ENCODE measurements around the gene RBP3.

Gene RBP3

DNA sequence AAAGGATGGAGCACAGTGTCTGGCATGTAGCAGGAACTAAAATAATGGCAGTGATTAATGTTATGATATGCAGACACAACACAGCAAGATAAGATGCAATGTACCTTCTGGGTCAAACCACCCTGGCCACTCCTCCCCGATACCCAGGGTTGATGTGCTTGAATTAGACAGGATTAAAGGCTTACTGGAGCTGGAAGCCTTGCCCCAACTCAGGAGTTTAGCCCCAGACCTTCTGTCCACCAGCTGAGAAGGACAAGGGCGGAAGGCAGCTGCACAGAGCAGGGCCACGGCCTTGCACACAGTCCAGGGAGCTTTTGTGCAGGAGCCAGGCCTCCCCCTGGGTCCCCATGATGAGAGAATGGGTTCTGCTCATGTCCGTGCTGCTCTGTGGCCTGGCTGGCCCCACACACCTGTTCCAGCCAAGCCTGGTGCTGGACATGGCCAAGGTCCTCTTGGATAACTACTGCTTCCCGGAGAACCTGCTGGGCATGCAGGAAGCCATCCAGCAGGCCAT, at the start of gene RBP3:
TSS of gene RBP3 (plus strand) at position 226 of the 514 bp plus-strand sequence. CDS start at position 348, 122 bp downstream.
- no peak within 1 kb of the TSS for H3K4me3 ChIP-seq (ENCODE audit: low read depth, low read length)
- TF ChIP-seq, protein P1, sequence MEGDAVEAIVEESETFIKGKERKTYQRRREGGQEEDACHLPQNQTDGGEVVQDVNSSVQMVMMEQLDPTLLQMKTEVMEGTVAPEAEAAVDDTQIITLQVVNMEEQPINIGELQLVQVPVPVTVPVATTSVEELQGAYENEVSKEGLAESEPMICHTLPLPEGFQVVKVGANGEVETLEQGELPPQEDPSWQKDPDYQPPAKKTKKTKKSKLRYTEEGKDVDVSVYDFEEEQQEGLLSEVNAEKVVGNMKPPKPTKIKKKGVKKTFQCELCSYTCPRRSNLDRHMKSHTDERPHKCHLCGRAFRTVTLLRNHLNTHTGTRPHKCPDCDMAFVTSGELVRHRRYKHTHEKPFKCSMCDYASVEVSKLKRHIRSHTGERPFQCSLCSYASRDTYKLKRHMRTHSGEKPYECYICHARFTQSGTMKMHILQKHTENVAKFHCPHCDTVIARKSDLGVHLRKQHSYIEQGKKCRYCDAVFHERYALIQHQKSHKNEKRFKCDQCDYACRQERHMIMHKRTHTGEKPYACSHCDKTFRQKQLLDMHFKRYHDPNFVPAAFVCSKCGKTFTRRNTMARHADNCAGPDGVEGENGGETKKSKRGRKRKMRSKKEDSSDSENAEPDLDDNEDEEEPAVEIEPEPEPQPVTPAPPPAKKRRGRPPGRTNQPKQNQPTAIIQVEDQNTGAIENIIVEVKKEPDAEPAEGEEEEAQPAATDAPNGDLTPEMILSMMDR (IDR thresholded peaks at IDR 0.05; ENCODE audit: borderline replicate concordance, insufficient read depth, low read depth, low read length): no peak

DNA sequence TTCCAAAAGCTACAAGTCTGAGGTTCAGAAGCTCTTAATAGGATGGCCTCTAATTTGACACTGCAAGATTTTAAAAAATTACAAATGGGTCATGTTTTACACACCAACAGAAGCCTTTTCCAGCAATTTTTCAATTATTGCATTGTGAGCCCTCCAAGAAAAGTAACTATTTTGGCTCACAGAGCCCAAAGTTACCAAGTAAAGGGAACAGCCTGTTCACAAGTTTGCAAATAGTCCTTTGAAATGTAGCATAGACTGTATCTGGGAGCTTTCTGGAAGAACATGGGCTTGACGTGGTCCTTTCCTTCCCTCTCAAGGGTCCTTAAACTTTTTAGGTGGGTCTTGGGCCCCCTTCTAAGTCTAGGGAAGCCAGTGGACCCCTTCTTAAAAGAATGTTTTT, 49.4 kb upstream of the RBP3 start:
- no peak overlapping the region for H3K4me3 ChIP-seq (ENCODE audit: low read depth, low read length)
- TF ChIP-seq, protein P1 (IDR thresholded peaks at IDR 0.05; ENCODE audit: borderline replicate concordance, insufficient read depth, low read depth, low read length): no peak

DNA sequence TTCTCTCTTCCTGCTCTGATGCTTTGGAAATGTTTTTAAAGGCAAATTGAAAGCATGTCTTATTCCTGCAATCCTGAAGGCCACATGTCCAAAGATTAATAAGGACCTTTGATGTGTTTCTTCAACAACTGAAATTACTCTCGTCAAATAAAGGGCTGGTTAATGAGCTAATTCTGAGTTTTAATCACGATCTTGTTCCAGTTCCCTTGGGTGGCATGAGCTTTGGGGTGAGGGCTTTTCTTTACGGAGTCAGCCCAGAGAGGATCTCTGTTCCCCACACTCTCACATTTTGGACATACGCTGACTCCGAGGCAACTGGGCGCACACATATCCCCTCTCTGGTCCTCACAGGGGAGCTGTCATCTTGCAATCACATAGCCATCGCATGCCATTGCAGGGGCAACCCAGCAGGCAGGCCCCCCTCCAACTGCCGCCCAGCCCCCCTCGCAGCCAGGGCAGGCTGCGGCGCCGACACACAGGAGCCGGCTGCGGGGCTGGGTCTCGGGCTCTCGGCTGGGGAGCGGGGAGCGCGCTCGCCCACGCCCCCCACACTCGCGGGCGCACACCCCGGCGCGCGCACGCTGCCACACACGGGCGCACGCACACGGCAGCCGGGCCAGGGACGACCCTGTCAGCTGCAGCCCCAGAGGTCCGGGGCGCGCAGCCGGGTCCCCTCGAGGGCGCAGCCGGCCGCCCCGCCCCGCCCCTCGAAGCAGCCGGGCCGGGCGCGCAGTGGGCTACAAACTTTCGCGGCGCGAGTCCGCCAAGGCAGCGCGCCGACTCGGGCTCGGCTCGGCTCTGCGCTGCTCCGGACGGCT, 48.3 kb upstream of the RBP3 start, which contains the start of gene GDF10:
TSS of gene GDF10 (plus strand) at position 587 of the 818 bp plus-strand sequence. CDS start 455 bp downstream, outside the sequence.
- TF ChIP-seq, protein P1 (IDR thresholded peaks at IDR 0.05; ENCODE audit: borderline replicate concordance, insufficient read depth, low read depth, low read length): no peak
- no peak within 1 kb of the TSS for H3K4me3 ChIP-seq (ENCODE audit: low read depth, low read length)

DNA sequence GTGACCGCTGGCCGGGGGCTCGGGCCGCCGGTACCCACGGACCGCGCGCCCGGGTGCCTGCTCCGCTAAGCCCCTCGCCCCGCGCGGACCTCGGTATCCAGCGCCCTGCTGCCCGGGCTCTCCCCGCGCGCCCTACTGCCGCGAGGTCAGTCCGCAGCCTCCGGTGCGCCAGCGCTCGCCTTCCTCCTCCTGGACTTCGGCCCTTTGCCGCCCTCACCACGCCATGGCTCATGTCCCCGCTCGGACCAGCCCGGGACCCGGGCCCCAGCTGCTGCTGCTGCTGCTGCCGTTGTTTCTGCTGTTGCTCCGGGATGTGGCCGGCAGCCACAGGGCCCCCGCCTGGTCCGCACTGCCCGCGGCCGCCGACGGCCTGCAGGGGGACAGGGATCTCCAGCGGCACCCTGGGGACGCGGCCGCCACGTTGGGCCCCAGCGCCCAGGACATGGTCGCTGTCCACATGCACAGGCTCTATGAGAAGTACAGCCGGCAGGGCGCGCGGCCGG, 47.7 kb upstream of the RBP3 start:
- H3K4me3 ChIP-seq (ENCODE audit: low read depth, low read length): no peak overlapping the region
- TF ChIP-seq, protein P1 (IDR thresholded peaks at IDR 0.05; ENCODE audit: borderline replicate concordance, insufficient read depth, low read depth, low read length): no peak

DNA sequence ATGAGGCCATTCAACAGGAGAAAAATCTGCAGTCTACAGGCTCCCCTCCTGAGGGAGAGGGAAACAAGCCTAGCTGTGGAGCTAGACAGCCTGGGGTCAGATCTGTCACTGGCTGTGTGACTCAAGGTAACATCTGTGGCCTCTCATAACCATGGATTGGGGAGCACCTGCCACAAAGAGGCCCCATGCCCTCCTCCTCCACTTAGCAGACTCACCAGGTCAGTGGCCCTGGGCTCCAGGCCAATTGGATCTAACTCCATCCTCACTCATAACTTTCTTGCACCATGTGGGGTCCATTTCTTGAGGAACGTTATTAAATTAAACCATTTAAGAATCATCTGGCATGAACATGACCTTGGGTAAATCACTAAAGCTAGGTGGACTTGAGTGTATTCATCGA, 46.3 kb upstream of the RBP3 start:
- no peak overlapping the region for H3K4me3 ChIP-seq (ENCODE audit: low read depth, low read length)
- TF ChIP-seq, protein P1 (IDR thresholded peaks at IDR 0.05; ENCODE audit: borderline replicate concordance, insufficient read depth, low read depth, low read length): no peak

DNA sequence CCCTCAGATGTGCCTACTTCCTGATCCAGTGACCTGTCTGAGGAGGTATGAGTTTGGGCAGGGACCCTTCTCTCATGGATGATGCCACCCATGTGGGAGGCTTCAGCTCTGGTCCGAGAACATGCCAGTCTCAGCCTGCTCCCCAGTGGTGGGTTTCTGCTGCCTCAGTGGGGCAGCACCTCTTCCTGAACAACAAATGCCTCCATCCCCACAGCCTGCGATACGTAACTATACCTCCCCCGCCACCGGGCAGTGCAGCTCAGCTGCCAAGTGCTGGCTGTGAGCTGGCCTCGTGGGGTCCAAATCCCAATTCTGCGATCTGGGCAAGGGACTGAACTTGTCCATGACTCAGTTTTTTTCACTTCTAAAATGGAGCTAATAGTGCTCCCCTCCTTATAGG, 45.1 kb upstream of the RBP3 start:
- H3K4me3 ChIP-seq (ENCODE audit: low read depth, low read length): no peak overlapping the region
- TF ChIP-seq, protein P1 (IDR thresholded peaks at IDR 0.05; ENCODE audit: borderline replicate concordance, insufficient read depth, low read depth, low read length): no peak

Measured in GM12875 (cell line).